ENCODE results near the gene CRK.

Gene CRK

DNA sequence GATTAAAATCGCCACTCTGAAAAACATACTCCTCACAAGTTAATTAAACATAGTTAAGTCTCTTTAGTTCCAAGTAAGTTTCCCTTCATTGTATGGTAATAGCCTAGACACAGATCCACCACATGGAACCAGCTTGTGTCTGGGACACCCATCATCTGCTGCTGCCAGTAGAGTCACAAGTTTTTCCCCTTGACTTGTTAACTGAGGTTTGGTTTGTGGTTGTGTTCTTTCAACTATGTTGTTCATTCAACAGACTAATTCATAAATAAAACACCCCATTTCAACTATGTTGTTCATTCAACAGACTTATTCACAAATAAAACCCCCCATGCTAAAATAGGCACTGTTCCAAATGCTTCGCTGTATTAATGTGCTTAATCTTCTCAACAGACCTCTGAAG lies 80.4 kb downstream of the CRK start:
- DNase-seq (ENCODE audit: low spot score), result no peak
- TF ChIP-seq, protein P1, sequence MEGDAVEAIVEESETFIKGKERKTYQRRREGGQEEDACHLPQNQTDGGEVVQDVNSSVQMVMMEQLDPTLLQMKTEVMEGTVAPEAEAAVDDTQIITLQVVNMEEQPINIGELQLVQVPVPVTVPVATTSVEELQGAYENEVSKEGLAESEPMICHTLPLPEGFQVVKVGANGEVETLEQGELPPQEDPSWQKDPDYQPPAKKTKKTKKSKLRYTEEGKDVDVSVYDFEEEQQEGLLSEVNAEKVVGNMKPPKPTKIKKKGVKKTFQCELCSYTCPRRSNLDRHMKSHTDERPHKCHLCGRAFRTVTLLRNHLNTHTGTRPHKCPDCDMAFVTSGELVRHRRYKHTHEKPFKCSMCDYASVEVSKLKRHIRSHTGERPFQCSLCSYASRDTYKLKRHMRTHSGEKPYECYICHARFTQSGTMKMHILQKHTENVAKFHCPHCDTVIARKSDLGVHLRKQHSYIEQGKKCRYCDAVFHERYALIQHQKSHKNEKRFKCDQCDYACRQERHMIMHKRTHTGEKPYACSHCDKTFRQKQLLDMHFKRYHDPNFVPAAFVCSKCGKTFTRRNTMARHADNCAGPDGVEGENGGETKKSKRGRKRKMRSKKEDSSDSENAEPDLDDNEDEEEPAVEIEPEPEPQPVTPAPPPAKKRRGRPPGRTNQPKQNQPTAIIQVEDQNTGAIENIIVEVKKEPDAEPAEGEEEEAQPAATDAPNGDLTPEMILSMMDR (IDR thresholded peaks at IDR 0.05; ENCODE audit: extremely low read depth, missing control alignments), result no peak

DNA sequence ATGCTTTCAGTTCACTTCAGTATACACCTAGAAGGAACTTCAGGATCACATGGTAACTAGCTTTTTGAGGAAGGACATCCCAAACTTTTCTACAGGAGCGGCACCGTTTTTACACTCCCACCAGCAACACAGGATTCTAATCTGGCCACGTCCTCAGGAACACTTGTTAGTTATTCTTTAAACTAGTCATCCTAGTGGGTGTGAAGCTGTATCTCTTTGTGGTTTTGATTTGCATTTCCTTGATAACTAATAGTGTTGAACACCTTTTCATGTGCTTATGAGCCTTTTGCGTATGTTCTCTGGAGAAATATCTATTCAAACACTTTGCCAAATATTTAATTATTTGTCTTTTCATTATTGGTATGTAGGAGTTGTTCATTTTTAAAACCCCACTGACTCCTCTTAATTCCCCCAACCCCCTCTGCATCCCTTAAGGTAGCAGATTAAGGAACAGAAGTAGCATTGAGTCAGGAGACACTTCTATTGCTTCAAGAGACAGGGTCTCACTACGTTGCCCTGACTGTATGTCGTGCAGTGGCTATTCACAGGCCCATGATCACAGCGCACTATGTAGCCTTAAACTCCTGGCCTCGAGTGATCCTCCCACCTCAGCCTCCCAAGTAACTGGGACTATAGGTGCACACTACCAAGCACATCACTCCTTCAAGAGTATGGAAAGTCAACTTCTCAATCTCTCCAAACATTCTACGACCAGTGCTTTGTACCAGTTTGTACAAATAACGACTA lies 81.4 kb downstream of the CRK start:
- TF ChIP-seq, protein P1 (IDR thresholded peaks at IDR 0.05; ENCODE audit: extremely low read depth, missing control alignments), result no peak
- no peak for DNase-seq (ENCODE audit: low spot score)

DNA sequence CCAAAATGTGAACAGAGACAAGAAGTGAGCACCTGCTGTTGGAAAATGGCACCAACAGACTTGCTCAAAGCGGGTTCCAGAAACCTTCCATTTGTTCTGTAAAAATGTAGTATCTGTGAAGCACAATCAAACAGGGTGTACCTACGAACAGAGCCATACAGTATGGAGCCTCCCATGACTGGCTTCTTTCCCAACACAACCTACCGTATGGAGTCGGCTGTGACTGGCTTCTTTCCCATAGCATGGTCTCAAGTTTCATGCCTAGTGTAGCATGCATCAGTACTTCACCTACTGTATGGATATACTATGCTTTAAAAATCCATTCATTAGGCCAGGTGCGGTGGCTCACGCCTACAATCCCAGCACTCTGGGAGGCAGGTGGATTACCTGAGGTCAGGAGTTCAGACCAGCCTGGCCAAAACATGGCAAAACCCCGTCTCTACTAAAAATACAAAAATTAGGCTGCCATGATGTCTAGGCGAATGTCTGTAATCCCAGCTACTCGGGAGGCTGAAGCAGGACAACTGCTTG lies 82.3 kb downstream of the CRK start:
- no peak for DNase-seq (ENCODE audit: low spot score)
- TF ChIP-seq, protein P1 (IDR thresholded peaks at IDR 0.05; ENCODE audit: extremely low read depth, missing control alignments), result no peak

DNA sequence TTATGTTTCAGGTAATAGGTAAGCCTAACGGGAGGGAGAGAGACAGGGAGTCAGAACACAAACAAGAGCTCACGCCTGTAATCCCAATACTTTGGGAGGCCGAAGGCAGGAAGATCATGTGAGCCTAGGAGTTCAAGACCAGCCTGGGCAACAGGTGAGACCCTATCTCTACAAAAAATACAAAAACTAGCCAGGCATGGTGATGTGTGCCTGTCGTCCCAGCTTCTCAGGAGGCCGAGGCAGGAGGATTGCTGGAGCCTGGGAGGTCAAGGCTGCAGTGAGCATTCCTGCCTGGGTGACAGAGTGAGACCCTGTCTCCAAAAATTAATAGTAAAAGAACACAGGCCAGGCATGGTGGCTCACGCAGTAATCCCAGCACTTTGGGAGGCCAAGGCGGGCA lies 83.4 kb downstream of the CRK start:
- TF ChIP-seq, protein P1 (IDR thresholded peaks at IDR 0.05; ENCODE audit: extremely low read depth, missing control alignments), result no peak
- no peak for DNase-seq (ENCODE audit: low spot score)

DNA sequence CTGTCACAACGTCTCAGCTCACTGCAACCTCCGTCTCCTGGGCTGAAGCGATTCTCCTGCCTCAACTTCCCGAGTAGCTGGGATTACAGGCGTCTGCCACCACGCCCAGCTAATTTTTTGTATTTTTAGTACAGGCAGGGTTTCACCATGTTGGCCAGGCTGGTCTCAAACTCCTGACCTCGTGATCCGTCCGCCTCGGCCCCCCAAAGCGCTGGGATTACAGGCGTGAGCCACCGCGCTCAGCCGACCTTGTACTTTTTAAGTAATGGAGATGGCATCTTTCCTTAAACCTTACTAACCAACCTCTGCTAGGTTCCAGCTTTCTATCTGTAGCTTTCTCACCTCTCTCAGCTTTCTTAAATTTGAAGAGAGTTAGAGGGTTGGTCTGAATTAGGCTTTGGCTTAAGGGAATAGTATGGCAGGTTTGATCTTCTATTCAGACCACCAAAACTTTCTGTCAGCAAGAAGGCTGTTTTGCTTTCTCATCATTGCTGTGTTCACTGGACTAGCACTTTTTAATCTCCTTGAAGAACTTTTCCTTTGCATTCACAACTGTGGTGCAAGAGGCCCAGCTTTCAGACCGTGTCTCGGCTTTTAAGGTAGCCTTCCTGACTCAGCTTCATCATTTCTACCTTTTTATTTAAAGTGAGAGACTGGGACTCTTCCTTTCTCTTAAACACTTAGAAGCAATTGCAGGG lies 84.0 kb downstream of the CRK start:
- DNase-seq (ENCODE audit: low spot score), result no peak
- TF ChIP-seq, protein P1 (IDR thresholded peaks at IDR 0.05; ENCODE audit: extremely low read depth, missing control alignments), result no peak

Data from GM20000 (cell line).